ENCODE results near the gene USP6NL.
"Not testable (repeated sequence)": the region's sequence is repeated elsewhere in the genome, so short reads cannot be mapped to it uniquely, and the experiment has no call there.

USP6NL gene

GRCh38 chr10:11511321-11511720 lies 100.1 kb downstream of the USP6NL start:
- no peak for DNase-seq

- DNase-seq, result no peak
Observed at GRCh38 chr10:11510736-11511135, 100.7 kb downstream of the USP6NL start.

GRCh38 chr10:11510281-11510680 lies 101.2 kb downstream of the USP6NL start:
- no peak for DNase-seq

GRCh38 chr10:11509036-11509435 lies 102.4 kb downstream of the USP6NL start:
- DNase-seq, result no peak

- DNase-seq, result no peak
Observed at GRCh38 chr10:11506247-11506789, 105.1 kb downstream of the USP6NL start.

- DNase-seq, result no peak
Observed at GRCh38 chr10:11505639-11506038, 105.8 kb downstream of the USP6NL start.

- DNase-seq, result no peak
Observed at GRCh38 chr10:11504566-11505285, 106.7 kb downstream of the USP6NL start.

- DNase-seq, result no peak
Observed at GRCh38 chr10:11501600-11501999, 109.8 kb downstream of the USP6NL start.

- DNase-seq, result no peak
Observed at GRCh38 chr10:11499425-11500071, 111.9 kb downstream of the USP6NL start.

- no peak for DNase-seq
Observed at GRCh38 chr10:11498399-11498798, 113.1 kb downstream of the USP6NL start.

GRCh38 chr10:11494923-11495322 lies 116.5 kb downstream of the USP6NL start:
- not testable (repeated sequence) for DNase-seq

- no peak for DNase-seq
Observed at GRCh38 chr10:11493646-11494045, 117.8 kb downstream of the USP6NL start.

GRCh38 chr10:11491087-11491486 lies 120.4 kb downstream of the USP6NL start:
- no peak for DNase-seq

GRCh38 chr10:11489591-11489990 lies 121.9 kb downstream of the USP6NL start:
- DNase-seq, result no peak

GRCh38 chr10:11488126-11488525 lies 123.3 kb downstream of the USP6NL start:
- DNase-seq, result no peak

- no peak for DNase-seq
Observed at GRCh38 chr10:11483201-11484148, 128.0 kb downstream of the USP6NL start.

- DNase-seq, result no peak
Observed at GRCh38 chr10:11482306-11482705, 129.1 kb downstream of the USP6NL start.

- no peak for DNase-seq
Observed at GRCh38 chr10:11480687-11481086, 130.8 kb downstream of the USP6NL start.

GRCh38 chr10:11479300-11479699 lies 132.2 kb downstream of the USP6NL start:
- no peak for DNase-seq

- DNase-seq, result no peak
Observed at GRCh38 chr10:11478807-11479206, 132.6 kb downstream of the USP6NL start.

GRCh38 chr10:11475831-11476434 lies 135.5 kb downstream of the USP6NL start:
- DNase-seq, result no peak

GRCh38 chr10:11473128-11473760 lies 138.2 kb downstream of the USP6NL start:
- no peak for DNase-seq

Data from NCI-H2081 (cell line).